ENCODE results near the gene CDH18.
"Not testable (repeated sequence)": the region's sequence is repeated elsewhere in the genome, so short reads cannot be mapped to it uniquely, and the experiment has no call there.

CDH18 gene

GRCh38 chr5:19859020-19859419, 129.0 kb downstream of the CDH18 start:
- DNase-seq (ENCODE audit: low read depth in 2 of 2), result no peak

GRCh38 chr5:19855931-19856330, 132.1 kb downstream of the CDH18 start:
- DNase-seq (ENCODE audit: low read depth in 2 of 2), result no peak

GRCh38 chr5:19855453-19855852, 132.5 kb downstream of the CDH18 start:
- DNase-seq (ENCODE audit: low read depth in 2 of 2), result no peak

GRCh38 chr5:19855031-19855430, 133.0 kb downstream of the CDH18 start:
- DNase-seq (ENCODE audit: low read depth in 2 of 2), result no peak

DNA sequence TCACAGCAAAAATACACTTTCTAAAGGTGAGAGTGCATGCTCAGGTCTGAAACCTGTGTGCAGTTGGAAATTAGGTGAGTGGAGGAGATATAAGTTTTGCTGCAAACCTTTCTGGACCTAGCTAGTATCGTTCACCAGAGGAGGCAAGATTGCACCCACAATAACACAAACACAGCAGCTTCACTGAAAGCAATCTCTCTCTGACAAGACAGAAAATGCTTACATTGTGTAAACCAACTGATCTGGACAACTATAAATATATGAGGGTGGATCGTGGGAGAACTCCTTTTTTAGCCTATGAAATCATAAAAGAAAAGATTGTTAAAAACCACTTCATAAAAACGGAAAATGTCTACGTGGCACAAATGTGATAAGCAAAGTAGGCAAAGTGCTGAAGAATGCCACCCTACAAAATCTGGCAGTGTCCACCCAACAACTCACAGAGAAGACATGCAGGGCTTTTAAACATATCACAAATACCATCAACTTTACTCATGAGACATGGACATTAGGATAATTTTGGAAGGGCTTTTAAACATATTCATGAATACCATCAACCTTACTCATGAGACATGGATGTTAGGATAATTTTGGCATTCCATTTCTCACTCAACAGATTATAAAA, 134.3 kb downstream of the CDH18 start:
- DNase-seq (ENCODE audit: low read depth in 2 of 2), result no peak

GRCh38 chr5:19837536-19838174, 150.3 kb downstream of the CDH18 start:
- DNase-seq (ENCODE audit: low read depth in 2 of 2), result no peak

- DNase-seq (ENCODE audit: low read depth in 2 of 2), result no peak
These were observed 152.6 kb downstream of the CDH18 start for GRCh38 chr5:19835442-19835841.

GRCh38 chr5:19812720-19813119, 175.3 kb downstream of the CDH18 start:
- not testable (repeated sequence) for DNase-seq (ENCODE audit: low read depth in 2 of 2)

GRCh38 chr5:19806756-19807155, 181.2 kb downstream of the CDH18 start:
- no peak for DNase-seq (ENCODE audit: low read depth in 2 of 2)

DNA sequence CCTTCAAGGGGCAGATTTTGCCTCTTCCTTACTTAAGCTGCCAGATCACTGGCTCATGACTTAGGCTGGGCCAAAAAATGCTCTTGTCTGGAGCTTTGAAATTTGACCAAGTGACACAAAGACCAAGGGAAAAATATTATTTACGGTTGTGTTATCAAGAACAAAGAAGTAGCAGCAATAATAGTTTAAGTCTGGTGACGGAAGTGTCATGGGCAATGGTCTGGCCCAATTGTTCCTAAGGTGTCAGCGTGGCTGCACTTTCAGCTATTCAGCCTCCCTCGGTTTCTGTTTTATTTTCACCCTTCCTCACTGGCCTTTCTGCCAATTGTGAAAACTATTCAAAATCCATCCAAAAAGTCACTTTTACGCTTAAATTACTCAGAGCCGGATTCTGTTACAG, 185.3 kb downstream of the CDH18 start:
- DNase-seq (ENCODE audit: low read depth in 2 of 2), result no peak

DNA sequence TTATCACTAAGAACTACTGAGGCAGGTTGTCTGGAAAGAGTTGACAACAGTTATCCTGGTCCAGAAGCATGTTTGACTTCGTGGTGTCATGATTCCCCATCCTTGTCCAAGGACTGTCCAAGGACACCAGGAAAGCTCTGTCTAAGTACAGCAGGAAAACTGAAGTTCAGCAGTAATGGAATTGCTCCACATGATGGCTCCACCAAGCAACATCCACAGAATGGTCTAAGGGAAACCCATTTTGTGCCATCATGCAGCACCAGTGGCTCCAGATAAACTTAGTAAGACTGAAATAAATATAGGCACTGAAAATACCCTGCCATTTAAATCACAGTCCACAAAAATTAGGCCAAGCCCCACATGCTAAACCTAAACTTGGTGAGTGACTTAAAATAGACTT, 192.8 kb downstream of the CDH18 start:
- DNase-seq (ENCODE audit: low read depth in 2 of 2), result no peak

DNA sequence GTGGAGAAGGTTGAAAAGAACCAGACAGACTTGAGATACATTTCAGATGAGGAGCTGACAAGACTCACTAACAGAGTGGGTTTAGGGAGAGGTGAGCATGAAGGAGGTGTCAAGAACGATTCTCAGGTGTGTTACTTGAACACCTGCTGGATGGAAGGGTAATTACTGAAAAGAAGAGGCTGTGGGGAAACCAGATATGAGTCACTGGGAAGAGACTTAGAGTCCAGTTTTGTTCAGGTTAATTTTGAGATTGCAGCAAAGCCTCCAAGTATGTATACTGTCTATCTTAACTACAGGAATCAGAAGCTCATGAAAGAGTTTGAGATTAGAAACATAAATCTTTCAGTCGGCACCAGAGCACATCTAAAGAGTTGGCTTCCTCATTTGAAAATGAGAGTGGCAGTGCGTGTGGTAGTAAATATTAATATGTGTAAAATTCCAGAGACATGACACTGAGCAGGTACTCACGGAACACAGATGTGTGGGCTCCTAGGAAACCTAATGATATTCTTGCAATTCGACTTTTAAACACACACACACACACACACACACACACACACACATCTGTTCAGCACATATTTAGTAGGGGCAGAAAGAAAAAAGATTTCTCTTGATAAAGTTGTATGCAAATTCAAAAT, 197.1 kb downstream of the CDH18 start:
- no peak for DNase-seq (ENCODE audit: low read depth in 2 of 2)

GRCh38 chr5:19782566-19782965, 205.4 kb downstream of the CDH18 start:
- DNase-seq (ENCODE audit: low read depth in 2 of 2), result no peak

GRCh38 chr5:19777363-19777762, 210.6 kb downstream of the CDH18 start:
- DNase-seq (ENCODE audit: low read depth in 2 of 2), result no peak

DNA sequence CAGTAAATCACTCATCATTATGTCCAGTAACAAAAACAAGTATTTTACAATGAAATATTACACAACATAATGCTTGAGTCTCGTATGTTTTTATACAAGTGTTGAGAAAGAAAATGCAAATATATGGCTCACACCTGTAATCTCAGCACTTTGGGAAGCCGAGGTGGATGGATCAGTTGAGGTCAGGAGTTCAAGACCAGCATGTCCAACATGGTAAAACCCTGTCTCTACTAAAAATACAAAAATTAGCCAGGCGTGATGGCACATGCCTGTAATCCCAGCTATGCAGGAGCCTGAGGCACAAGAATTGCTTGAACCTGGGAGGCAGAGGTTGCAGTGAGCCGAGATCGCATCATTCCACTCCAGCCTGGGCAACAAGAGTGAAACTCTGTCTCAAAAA, 211.1 kb downstream of the CDH18 start:
- not testable (repeated sequence) for DNase-seq (ENCODE audit: low read depth in 2 of 2)

DNA sequence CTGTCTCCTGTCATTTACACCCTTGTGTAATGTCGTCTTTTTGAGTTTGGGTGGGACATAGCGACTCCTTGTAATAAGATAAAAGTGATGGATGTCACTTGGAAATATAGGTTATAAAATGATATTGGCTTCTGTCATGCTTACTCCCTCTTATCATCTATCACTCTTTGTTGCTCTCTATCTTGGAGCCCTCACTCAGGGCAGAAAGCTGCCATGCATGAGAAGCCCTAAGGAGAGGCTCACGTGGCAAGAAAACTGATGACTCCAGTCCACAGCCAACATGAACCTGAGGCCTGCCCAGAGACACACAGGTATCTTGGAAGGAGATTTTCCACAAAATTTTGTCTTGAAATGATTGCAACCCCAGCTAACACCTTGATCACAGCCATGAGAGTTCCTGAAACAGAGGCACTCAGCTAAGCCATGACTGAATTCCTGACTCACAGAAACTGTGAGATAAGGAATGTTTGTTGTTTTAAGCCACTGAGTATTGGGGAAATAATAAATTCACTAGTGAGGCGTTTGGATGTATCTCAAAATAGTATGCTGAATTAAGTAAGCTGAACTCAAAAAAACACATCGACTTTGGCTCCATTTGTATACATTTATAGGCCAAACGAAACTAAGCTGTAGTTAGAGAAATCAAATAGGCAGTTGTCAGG, 216.7 kb downstream of the CDH18 start:
- no peak for DNase-seq (ENCODE audit: low read depth in 2 of 2)

- no peak for DNase-seq (ENCODE audit: low read depth in 2 of 2)
These were observed 217.6 kb downstream of the CDH18 start for GRCh38 chr5:19770396-19770795.

GRCh38 chr5:19767987-19768386, 220.0 kb downstream of the CDH18 start:
- DNase-seq (ENCODE audit: low read depth in 2 of 2), result no peak

DNA sequence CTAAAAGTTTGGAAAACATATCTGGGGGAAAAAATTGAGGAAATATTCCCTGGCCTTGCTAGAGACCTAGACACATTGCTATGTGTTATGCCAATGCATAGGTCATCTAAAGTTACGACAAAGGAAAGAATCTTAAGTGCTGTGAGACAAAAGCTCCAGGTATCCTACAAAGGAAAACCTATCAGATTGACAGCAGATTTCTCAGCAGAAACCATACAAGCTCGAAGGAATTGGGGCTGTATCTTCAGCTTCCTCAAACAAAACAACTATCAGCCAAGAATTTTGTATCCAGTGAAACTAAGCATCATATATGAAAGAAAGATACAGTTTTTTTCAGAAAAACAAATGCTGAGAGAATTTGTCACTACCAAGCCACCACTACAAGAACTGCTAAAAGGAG, 234.4 kb downstream of the CDH18 start:
- DNase-seq (ENCODE audit: low read depth in 2 of 2), result no peak

DNA sequence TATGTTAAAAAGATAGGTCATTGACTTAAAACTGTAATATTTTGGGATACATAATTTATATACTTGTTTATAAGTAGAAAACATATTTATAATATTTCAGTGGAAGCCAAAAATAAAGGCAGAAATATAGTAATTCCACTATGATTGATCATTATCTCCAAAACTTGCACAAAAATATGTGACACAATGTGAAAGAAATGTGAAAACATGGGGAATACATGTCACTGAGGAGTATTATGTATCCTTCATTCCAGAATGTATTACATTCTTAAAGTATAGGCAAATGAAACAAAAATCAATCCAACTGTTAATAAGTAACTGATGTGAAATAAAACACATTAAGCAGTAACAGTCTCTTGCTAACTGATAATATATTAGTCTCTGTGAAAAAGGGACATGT, 236.7 kb downstream of the CDH18 start:
- DNase-seq (ENCODE audit: low read depth in 2 of 2), result no peak

DNA sequence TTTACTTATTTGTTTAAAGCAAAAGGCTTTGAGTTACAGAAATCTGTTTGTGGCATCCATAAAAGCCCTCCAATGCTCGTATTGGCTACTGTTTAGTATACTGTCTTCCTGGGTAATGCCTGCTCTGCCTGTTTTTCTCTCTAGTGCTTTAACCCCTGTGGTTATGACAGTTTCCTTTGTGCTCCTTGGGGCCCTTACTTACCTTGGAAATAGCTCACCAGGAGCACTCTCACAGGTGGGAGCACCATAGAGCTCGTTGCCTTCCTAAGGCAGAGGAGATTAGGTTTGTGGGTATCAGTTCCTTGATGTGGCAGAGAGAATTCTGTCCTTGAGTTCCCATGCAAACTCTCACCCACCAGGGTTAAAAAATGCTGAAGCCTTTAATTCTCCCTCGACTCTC, 242.8 kb downstream of the CDH18 start:
- no peak for DNase-seq (ENCODE audit: low read depth in 2 of 2)

DNA sequence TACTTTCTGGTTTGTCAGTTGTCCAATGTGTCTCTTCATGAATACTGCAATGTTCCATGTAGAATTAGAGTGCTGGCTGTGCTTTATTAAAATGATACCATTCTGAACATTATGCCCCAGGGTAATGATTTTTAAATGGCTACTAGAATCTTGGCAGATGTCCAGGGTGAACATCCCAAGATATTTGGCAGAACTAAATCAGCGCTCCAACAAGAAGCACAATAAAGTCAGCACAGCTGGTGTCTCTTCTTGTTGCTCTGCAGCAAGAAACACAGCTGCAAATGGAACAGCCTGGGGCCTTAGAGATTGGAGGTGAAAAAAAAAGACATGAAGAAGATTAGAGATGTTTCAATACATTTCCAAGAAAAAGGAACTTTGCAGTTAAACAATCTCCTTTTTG, 248.3 kb downstream of the CDH18 start:
- DNase-seq (ENCODE audit: low read depth in 2 of 2), result no peak

GRCh38 chr5:19734776-19735175, 253.2 kb downstream of the CDH18 start:
- no peak for DNase-seq (ENCODE audit: low read depth in 2 of 2)
